ENCODE results near the gene PFKFB4.
A peak's percentile ranks its signal among the peaks of the same experiment; 100 is the strongest.
"Not testable (repeated sequence)": the region's sequence is repeated elsewhere in the genome, so short reads cannot be mapped to it uniquely, and the experiment has no call there.

PFKFB4 gene

GRCh38 chr3:48478626-48479555 is 77.7 kb downstream of the PFKFB4 start:
- Mint-ChIP-seq H3K27ac (no peak overlapping the region), H3K4me3 (no peak overlapping the region), H3K36me3 (ENCODE audit: low read depth) (peaks cover 7% of the 10 kb centered on the region), H3K4me1 (peaks cover 16% of the 10 kb centered on the region), H3K27me3 (ENCODE audit: low read depth, poor library complexity) (no peaks in the 10 kb centered on the region), H3K9me3 (no peaks in the 10 kb centered on the region)
- TF ChIP-seq, protein P1, sequence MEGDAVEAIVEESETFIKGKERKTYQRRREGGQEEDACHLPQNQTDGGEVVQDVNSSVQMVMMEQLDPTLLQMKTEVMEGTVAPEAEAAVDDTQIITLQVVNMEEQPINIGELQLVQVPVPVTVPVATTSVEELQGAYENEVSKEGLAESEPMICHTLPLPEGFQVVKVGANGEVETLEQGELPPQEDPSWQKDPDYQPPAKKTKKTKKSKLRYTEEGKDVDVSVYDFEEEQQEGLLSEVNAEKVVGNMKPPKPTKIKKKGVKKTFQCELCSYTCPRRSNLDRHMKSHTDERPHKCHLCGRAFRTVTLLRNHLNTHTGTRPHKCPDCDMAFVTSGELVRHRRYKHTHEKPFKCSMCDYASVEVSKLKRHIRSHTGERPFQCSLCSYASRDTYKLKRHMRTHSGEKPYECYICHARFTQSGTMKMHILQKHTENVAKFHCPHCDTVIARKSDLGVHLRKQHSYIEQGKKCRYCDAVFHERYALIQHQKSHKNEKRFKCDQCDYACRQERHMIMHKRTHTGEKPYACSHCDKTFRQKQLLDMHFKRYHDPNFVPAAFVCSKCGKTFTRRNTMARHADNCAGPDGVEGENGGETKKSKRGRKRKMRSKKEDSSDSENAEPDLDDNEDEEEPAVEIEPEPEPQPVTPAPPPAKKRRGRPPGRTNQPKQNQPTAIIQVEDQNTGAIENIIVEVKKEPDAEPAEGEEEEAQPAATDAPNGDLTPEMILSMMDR (IDR thresholded peaks at IDR 0.05) = no peak
- DNase-seq = no peak

- Mint-ChIP-seq H3K4me3 (no peak overlapping the region), H3K27me3 (ENCODE audit: low read depth, poor library complexity) (no peaks in the 10 kb centered on the region), H3K27ac (peak overlapping the region; percentile 89), H3K36me3 (ENCODE audit: low read depth) (peaks cover 5% of the 10 kb centered on the region), H3K9me3 (no peaks in the 10 kb centered on the region), H3K4me1 (peaks cover 23% of the 10 kb centered on the region)
- no peak for DNase-seq
- TF ChIP-seq, protein P1 (IDR thresholded peaks at IDR 0.05) = no peak
Measured at GRCh38 chr3:48477959-48478520, 78.6 kb downstream of the PFKFB4 start.

DNA sequence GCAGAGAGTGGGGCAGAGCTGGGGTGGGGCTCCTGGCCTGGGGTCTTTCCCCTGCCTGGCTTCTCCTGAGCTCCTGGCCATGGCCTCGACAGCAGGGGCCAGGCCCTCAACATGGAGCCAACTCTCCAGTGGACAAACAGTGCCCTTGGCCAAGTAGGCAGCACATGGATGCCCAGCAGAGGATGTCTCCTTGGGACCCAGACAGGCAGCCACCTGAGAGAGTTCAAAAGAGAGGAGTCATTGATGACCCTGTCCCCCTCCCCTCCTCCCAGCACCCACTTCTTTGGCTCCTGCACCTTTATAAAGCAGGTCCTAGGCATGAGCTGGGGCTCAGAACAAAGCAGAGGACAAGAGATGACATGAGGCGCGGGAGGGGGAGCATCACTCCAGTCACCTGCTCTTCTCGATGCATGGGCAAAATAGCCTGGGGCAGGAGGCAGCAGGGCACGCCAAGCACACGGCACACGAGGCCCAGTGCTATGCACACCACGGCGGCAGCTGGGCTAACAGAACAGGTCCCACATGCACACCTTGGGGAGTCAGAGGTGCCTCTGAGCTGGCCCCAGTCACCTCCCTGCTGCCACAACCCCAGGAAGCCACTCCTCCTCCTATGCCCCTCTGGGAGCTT is 80.1 kb downstream of the PFKFB4 start:
- Mint-ChIP-seq H3K27ac (no peak overlapping the region), H3K36me3 (ENCODE audit: low read depth) (peaks cover 5% of the 10 kb centered on the region), H3K9me3 (no peaks in the 10 kb centered on the region), H3K4me1 (peaks cover 29% of the 10 kb centered on the region), H3K27me3 (ENCODE audit: low read depth, poor library complexity) (no peaks in the 10 kb centered on the region), H3K4me3 (no peak overlapping the region)
- DNase-seq = no peak
- TF ChIP-seq, protein P1 (IDR thresholded peaks at IDR 0.05) = no peak

DNA sequence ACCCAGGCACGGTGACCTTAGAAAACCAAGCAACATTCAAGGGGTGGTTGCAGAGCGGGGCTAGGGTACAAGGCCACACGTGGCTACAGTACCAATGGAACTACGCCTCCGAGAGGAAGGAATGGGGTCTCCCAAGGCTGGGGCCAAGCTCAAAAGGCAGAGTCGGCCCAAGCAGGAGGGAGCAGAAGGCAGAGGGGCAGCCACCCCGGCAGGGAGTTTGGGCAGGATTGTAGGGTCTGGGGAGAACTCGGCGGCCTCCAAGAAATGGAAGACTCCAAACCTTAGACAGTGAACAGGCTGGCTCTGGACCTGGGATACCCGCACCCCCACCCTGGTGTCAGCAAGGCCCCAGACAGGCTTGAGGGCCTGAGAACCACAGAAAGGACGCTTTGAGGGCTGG is 81.4 kb downstream of the PFKFB4 start:
- Mint-ChIP-seq H3K27me3 (ENCODE audit: low read depth, poor library complexity) (no peaks in the 10 kb centered on the region), H3K4me1 (peaks cover 30% of the 10 kb centered on the region), H3K36me3 (ENCODE audit: low read depth) (peaks cover 2% of the 10 kb centered on the region), H3K27ac (no peak overlapping the region), H3K9me3 (no peaks in the 10 kb centered on the region), H3K4me3 (no peak overlapping the region)
- TF ChIP-seq, protein P1 (IDR thresholded peaks at IDR 0.05) = no peak
- no peak for DNase-seq

GRCh38 chr3:48474619-48475018 is 82.0 kb downstream of the PFKFB4 start:
- Mint-ChIP-seq H3K9me3 (no peaks in the 10 kb centered on the region), H3K4me1 (peaks cover 35% of the 10 kb centered on the region), H3K27me3 (ENCODE audit: low read depth, poor library complexity) (no peaks in the 10 kb centered on the region), H3K4me3 (peak overlapping the region; percentile 14), H3K36me3 (ENCODE audit: low read depth) (peaks cover 4% of the 10 kb centered on the region), H3K27ac (peak overlapping the region; percentile 64)
- TF ChIP-seq, protein P1 (IDR thresholded peaks at IDR 0.05) = no peak
- DNase-seq = no peak

DNA sequence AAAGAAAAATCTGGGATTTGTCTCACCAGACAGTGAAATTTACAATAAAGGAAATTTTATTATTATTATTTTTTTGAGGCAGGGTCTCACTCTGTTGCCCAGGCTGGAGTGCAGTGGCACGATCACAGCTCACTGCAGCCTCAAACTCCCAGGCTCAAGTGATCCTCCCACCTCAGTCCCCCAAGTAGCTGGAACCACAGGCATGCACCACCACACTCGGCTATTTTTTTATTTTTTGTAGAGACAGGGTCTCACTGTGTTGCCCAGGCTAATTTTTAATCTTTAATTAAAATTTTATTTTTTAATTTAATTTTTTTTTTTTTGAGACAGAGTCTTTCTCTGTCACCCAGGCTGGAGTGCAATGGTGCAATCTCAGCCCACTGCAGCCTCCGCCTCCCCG is 82.6 kb downstream of the PFKFB4 start:
- peaks cover 35% of the 10 kb centered on the region for H3K4me1 Mint-ChIP-seq
- not testable (repeated sequence) for DNase-seq; H3K9me3 Mint-ChIP-seq; H3K27me3 Mint-ChIP-seq (ENCODE audit: low read depth, poor library complexity); H3K27ac Mint-ChIP-seq; H3K4me3 Mint-ChIP-seq; H3K36me3 Mint-ChIP-seq (ENCODE audit: low read depth)
